HG02973 (cell line): Measurements from ENCODE around the gene ALPP.

Experiments used
- ATAC-seq: cut with Tn5 transposase; IDR thresholded peaks from one replicate; pipeline ENCODE4 v1.9.1; 2021; ENCODE audit warnings: moderate library complexity; ENCODE audit not compliant: unreplicated experiment

ALPP gene

GRCh38 chr2:232340171-232340935, 38.2 kb upstream of the ALPP start:
- no peak for ATAC-seq

- no peak for ATAC-seq
Measured at GRCh38 chr2:232341061-232341738, 37.4 kb upstream of the ALPP start.

GRCh38 chr2:232341739-232342126, 36.8 kb upstream of the ALPP start:
- ATAC-seq: no peak

GRCh38 chr2:232342635-232343565, 35.7 kb upstream of the ALPP start:
- ATAC-seq: no peak

- ATAC-seq: no peak
Measured at GRCh38 chr2:232343821-232344220, 34.7 kb upstream of the ALPP start.

GRCh38 chr2:232345251-232345650, 33.3 kb upstream of the ALPP start:
- ATAC-seq: no peak

GRCh38 chr2:232347369-232347768, 31.2 kb upstream of the ALPP start:
- ATAC-seq: no peak

- ATAC-seq: no peak
Measured at GRCh38 chr2:232348936-232349335, 29.6 kb upstream of the ALPP start.

GRCh38 chr2:232349546-232349945, 29.0 kb upstream of the ALPP start:
- ATAC-seq: no peak

- no peak for ATAC-seq
Measured at GRCh38 chr2:232349946-232350635, 28.5 kb upstream of the ALPP start.

- ATAC-seq: no peak
Measured at GRCh38 chr2:232350804-232351685, 27.5 kb upstream of the ALPP start.

- no peak for ATAC-seq
Measured at GRCh38 chr2:232351686-232352510, 26.7 kb upstream of the ALPP start.

- no peak for ATAC-seq
Measured at GRCh38 chr2:232352511-232353091, 25.9 kb upstream of the ALPP start.

GRCh38 chr2:232353096-232353495, 25.5 kb upstream of the ALPP start:
- no peak for ATAC-seq

- no peak for ATAC-seq
Measured at GRCh38 chr2:232353660-232354059, 24.9 kb upstream of the ALPP start.

GRCh38 chr2:232354069-232354468, 24.5 kb upstream of the ALPP start:
- ATAC-seq: no peak

- no peak for ATAC-seq
Measured at GRCh38 chr2:232361646-232362045, 16.9 kb upstream of the ALPP start.

GRCh38 chr2:232362174-232362900, 16.2 kb upstream of the ALPP start:
- no peak for ATAC-seq
